Measurements from ENCODE around the gene LMNTD2.

GRCh38 chr11:553988-554340, 6.6 kb downstream of the LMNTD2 start:
- TF ChIP-seq CTCF (IDR thresholded peaks at IDR 0.05) (no peak), POLR2A (IDR thresholded peaks at IDR 0.05) (no peak)
